HG02938 (cell line): ENCODE results near the gene VSTM2L.

Experiments
- ATAC-seq: cut with Tn5 transposase; IDR thresholded peaks from one replicate; pipeline ENCODE4 v1.9.1; 2021; ENCODE audit warnings: mild to moderate bottlenecking, moderate library complexity; ENCODE audit not compliant: unreplicated experiment

The VSTM2L gene

DNA sequence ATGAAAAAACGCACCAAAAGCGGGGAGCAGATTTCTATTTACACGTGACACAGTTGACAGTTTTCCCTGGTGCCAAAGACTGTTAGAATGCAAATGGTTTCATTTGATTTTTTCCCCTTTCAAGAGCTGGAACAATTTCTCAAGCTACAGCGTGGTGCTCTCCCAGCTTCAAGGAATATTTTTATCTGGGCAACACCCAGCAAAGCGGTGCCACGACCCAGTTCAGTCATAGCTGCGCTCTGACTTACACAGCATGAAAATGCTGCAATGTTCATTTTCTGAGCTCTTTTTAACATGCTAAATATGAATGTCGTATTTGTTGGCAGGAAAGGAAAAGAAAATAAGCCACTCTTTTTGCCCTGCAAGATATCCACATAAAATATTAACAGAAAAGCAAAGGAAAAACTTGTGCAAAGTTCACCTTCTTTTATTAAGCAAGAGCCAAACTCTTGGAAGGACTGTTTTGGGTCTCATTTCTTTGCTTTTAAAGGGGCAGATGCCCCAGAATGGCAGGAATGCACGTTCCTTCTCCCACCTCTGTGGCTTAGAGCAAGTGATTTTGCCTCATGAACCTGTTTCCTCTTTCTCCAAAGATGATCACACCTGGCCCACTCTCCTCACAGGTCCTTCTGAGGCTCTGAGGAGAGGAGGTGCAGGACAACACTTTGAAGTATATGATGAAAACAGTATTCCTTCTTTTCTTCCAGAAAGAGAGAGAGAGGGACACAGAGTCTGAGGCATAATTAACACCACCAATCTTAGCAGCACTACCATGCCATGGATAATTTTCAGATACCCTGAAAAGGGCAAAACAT, 83.3 kb downstream of the VSTM2L start:
- ATAC-seq = no peak

DNA sequence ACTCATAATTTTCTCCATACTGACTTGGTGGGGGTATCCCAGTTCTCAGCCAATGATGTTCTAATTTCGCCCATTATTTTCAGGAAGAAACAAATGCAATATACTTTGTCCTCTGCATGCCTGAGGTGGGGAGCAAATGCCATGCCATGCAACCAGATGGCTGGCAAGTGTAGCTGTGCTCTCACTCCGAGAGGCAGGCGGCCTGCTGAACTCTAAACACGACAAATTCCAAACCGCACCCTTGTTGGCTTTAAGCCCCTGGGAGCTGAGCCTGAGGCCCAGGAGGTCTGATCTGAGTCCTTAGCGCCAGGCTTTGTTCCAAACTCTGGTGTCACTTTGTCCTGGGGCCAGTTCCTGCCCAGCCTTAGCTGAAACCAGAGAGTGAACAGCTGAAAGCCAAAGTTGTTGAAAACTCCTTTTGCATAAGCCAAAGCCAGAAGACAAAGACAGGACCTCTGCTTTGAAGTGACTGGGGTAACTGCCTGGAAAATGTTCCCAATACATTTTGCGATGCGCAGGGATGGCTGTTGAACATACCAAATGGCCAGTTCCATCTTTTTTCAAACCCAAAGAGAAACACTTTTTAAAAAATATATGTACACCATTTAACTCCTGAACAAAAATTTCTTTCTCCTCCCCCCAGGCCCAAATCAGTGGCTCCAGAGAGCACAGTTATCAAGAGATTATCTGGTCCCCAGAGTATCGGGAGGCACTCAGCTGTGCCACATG, 84.1 kb downstream of the VSTM2L start:
- no peak for ATAC-seq

DNA sequence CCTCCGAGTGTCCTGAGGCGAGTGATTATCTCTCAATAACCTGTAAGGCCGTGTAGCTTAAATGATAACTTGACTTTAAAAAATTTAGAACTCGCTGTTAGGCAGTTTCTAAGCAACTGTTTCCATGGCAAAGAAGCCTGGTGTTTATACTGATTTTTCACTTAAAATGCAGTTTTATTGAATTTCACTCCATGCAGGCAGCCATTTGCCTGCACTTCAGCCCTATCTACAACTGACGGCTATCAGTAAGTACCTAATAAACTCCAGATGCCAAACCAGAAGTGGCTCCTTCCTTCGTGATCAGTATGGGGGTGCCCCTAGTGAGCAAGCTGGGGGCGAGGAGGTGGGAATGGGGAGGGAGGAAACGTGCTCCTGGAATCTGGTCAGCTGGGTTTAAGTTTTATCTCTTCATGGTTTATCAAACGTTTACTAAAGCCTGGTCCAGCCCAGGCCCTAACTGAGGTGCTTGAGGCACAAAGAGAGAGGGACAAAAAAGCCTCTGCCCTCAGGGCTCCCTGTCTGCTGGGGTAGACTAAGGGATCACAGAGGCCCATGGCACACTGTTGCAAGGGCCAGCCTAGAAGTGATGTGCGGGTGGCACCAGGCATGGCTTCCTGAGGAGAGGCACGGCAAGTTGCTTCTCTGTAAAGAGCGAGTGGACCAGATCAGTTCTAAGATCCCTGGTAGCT, 84.8 kb downstream of the VSTM2L start:
- no peak for ATAC-seq

DNA sequence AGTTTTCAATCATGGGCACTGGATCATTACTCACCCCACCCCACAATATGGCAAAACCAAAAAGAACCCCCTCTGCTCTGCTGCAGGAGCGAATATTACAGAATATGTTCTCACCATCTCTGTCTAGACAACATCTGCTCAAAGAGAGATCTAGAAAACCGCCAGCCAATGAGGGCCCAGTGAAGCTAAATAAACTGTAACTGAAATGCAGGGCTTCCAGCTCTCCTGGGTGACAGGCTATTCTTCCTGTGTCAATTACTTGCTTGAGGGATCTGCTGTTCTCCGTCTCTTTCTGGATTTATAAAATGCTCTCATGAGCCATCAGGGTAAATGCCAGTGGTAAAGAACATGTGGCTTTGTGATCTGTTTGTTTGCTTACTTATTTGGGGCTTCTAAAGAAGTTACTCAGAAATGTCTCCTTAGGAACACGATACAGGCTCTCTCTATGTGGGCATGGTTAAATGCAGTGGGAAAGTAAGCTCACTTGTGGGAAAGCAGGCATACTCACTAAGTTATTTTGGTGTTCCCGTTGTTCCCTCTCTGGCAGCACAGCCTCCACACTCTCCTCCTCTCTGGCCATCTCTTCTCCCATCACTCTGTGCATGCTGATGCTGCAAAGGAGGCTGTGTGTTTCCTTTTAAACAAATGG, 85.5 kb downstream of the VSTM2L start:
- ATAC-seq = no peak

DNA sequence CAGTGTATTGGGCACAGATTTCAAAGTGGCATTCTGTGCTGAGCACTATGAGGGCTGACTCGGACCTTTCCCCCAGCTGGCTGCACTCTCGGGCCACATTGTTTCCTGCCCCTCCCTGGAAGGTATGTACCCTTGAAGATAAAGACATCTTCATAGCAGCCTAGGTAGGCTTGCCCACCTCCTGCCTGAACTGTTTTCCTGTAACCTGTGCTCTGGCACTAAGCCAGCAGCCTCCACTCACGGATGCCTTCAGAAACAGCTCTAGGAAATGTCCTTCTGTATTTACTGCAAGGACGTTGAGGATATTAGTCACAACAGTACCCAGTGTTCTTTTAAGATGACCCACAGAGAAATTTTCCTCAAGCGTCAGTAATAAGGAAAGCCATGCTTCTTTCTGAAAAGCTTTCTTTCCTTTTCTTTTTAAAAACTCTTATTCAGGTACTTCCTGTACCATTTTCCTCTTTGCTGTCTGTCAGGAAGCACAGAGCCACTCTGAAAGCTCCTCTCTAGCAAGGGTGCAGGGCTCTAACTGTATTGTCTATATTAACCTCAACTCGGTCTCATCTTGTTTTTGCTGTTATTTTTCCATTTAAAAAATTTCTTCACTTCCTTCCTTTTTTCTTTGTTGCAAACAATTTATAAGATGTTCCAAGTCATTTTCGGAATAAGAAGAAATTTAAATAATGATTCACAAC, 86.8 kb downstream of the VSTM2L start:
- no peak for ATAC-seq

DNA sequence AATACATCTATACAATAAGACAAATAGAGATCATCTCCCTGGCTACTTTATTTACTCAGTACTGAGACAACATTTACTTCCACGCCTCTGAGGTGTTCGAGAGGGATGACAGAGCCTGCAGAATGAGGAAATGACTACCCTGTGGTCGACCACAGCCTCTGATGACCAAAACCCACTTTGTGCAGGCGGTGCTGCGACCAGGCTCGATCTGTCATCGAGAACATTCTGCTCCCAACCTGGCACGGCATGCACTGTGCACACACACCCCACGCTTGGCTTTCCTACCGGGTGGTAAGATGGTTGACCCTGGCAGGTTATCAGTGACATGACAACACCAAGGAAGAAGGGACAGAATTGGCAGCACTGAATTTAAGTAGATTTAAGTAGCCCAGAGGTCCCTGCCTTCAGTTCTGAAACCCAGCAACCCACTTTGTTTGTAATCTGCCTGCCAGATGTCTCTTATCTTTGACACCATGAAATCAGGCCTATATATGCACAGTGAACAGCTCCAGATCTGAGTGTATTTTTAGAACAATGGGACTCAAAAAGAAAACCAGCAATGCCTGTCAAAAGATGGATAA, 87.7 kb downstream of the VSTM2L start:
- ATAC-seq = peak; percentile 87

DNA sequence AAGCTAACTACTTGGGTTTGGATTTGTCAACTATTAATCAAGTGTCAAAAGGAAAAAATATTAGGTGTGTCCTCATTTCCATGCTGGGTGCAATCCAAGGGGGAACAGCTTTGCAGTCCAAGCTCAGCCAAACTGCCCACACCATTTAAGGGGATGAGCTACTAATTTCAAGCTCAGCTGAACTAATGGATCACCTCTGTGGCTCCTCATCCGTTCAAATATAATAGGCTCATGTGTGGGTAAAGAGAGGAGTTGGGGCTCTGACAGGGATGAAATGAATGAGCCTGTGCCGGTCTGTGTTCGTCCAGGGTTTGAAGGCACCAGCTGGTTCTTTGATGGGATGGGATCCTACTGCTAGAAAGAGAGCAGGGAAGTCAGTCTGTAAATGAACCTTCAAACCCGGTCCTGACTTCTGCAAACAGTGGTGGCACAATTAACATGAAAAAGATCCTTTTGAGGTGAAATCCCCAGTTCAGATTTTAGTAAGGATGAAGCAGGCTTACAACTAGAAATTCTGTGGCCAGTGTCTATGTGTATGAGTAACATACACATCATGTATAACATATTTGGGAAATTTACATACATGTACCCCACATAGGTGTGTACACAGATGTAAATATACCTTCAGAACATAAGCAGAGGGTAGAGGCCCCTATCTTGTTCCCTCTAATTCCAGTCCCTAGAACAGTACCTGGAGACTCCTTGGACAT, 88.4 kb downstream of the VSTM2L start:
- ATAC-seq = no peak

DNA sequence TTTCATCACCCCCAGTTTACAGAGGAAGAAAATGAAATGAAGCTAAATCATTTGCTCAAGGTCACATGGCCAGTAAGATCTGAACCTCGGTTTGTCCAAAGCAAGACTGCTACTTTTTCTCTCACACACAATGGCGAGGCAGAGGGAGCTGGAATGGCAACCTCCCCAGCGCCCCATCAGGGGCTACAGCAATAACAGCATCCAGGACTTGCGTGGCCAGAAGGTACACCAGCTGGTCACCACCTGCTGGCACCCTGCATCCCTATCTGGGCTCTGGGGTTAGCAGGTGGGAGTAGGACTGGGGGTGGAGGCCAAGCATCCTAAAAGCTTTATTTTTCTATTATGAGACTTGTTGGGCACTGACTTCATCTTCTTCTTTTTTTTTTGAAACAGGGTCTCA, 89.0 kb downstream of the VSTM2L start:
- ATAC-seq = no peak

DNA sequence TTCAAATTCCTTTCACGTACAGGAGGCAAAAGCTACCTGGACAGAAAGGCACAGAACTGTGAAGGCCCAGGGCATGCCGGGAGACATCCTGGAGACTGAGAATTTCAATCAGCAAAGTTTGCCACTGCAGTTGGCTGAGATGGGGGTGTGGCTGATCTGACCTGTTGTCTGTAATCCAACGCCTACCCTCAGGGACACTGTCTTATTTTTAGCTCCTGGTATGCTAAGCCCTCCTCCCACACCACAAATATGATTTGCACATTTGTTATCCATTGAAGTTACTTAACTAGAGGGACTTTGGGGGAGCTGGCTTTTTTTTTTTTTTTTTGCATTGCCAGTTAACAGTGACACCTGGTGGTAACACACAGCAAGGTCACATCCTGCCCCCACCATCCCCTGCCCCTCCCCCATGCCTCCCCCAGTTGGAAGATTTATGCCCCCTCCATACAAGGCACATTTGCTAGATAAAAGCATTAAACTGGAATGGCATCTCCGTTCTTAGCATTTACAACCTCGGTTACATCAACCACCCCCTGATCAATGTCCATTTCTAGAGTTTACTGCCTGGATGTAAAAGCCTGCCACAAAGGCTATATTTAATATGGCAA, 90.0 kb downstream of the VSTM2L start:
- ATAC-seq = no peak

DNA sequence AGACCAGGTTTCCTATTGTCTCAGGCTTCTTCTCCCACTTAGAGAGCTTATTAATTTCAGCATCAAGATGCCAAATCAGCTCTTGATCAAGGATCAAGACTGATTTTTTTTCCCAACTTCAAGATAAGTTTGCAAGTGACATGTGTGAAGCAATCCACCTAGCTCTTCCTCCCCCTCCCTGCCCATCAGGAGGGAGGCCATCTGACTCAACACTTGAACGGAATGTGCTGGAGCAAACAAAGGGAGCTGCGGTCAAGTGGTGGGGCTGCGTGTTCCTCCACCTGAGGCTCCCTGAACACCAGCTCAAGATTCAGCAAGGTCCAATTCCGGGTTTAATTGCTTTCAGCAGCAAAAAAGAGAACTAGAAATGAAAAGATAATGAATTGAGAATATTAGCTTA, 91.6 kb downstream of the VSTM2L start:
- ATAC-seq = no peak
